GM10248 (cell line): ENCODE results near the gene NF2.

ENCODE experiments used
- CTCF ChIA-PET: fragments of 300-600 bp; sonication (Branson Sonifier 250); formaldehyde crosslinking; extraction: SDS; loops from one replicate; lab custom pipeline; 2021; ENCODE audit warnings: antibody characterized with exemption; lab: Yijun Ruan, JAX
- POLR2A ChIA-PET: fragments of 350-650 bp; sonication (Branson Sonifier 250); formaldehyde crosslinking; extraction: SDS; loops from one replicate; lab custom pipeline; 2020; ENCODE audit warnings: antibody characterized with exemption; lab: Yijun Ruan, JAX
- DNase-seq: peaks from one replicate; pipeline ENCODE4 v3.0.0; 2012; ENCODE audit errors: extremely low spot score
- CTCF ChIP-seq: IDR thresholded peaks from 2 replicates; pipeline ENCODE4 v1.5.1; 2012; ENCODE audit warnings: mild to moderate bottlenecking, low read depth; ENCODE audit errors: extremely low read depth, missing control alignments, control extremely low read depth

NF2 gene

GRCh38 chr22:29684244-29684643 lies 80.8 kb downstream of the NF2 start:
- TF ChIP-seq CTCF, result no peak
- CTCF ChIA-PET, result interaction anchor here (2.2 kb wide), 1 partner anchor 321 kb away, joined by 6 read pairs; no protein-coding TSS in a partner anchor
- DNase-seq, result no peak
- POLR2A ChIA-PET, result no interaction called here

- CTCF ChIA-PET, result interaction anchor here (0.9 to 3.4 kb wide), 6 partner anchors 10 to 399 kb away, joined by 3 to 21 read pairs (median 4); no protein-coding TSS in a partner anchor
- POLR2A ChIA-PET, result no interaction called here
- TF ChIP-seq CTCF, result no peak
- DNase-seq, result no peak
These were observed 85.9 kb downstream of the NF2 start for GRCh38 chr22:29689206-29689879.

GRCh38 chr22:29689880-29690213 lies 86.4 kb downstream of the NF2 start:
- ChIA-PET POLR2A (no interaction called here), CTCF (interaction anchor here (0.9 to 3.4 kb wide), 6 partner anchors 9 to 399 kb away, joined by 3 to 21 read pairs (median 4); no protein-coding TSS in a partner anchor)
- peak; percentile 43 for TF ChIP-seq CTCF
- DNase-seq, result no peak

GRCh38 chr22:29690476-29690875 lies 87.0 kb downstream of the NF2 start:
- ChIA-PET CTCF (interaction anchor here (1.2 to 3.4 kb wide), 5 partner anchors 9 to 398 kb away, joined by 3 to 21 read pairs (median 4); no protein-coding TSS in a partner anchor), POLR2A (no interaction called here)
- TF ChIP-seq CTCF, result no peak
- no peak for DNase-seq

GRCh38 chr22:29691636-29692326 lies 88.3 kb downstream of the NF2 start:
- ChIA-PET POLR2A (no interaction called here), CTCF (interaction anchor here (1.0 to 3.3 kb wide), 5 partner anchors 13 to 397 kb away, joined by 3 to 11 read pairs (median 5); no protein-coding TSS in a partner anchor)
- no peak for TF ChIP-seq CTCF
- DNase-seq, result no peak

GRCh38 chr22:29692327-29692640 lies 88.9 kb downstream of the NF2 start:
- POLR2A ChIA-PET, result no interaction called here
- no peak for TF ChIP-seq CTCF
- DNase-seq, result no peak
- CTCF ChIA-PET, result interaction anchor here (1.2 to 3.3 kb wide), 5 partner anchors 12 to 396 kb away, joined by 3 to 11 read pairs (median 5); no protein-coding TSS in a partner anchor
